HCT116 (cell line): ENCODE measurements around the gene INSIG2. TPM values are rescaled to one million over a fixed set of nuclear protein-coding genes. Genes with fewer than 3 reads are reported as not detected.

Source experiments
- ATAC-seq: fragments of 200-7000 bp; cut with Tn5 transposase; 2 replicates; pipeline ENCODE4 v1.9.1; 2020; ENCODE audit warnings: mild to moderate bottlenecking, moderate library complexity
- BruUV-seq: library from RNA; stranded (reverse); fragments of 400-500 nt; replicated peaks from 2 replicates; lab custom pipeline; 2021; lab: Mats Ljungman, UMichigan
- CTCF ChIA-PET: fragments of 300-600 bp; sonication (Branson Sonifier 250); formaldehyde crosslinking; loops from one replicate; lab custom pipeline; 2021; ENCODE audit warnings: antibody characterized with exemption; lab: Charles Lee
- POLR2A ChIA-PET: fragments of 300-600, 350-600 bp; sonication (Branson Sonifier 250); formaldehyde crosslinking; loops from one replicate; lab custom pipeline; 2021; ENCODE audit warnings: antibody characterized with exemption; lab: Charles Lee
- RAD21 ChIA-PET, 2 experiments: fragments of 300-600 bp; sonication (Branson Sonifier 250); formaldehyde crosslinking; loops; one replicate each; lab custom pipeline; 2023; ENCODE audit warnings: low total read pairs in 2 of 2; ENCODE audit not compliant: uncharacterized antibody in 2 of 2, unreplicated experiment in 2 of 2, low non-redundant PET in 1 of 2; lab: Charles Lee
- DNase-seq: peaks from one replicate; pipeline ENCODE4 v3.0.0-alpha.2; 2010; ENCODE audit warnings: low read depth, low spot score
- H2AFZ ChIP-seq: fragments of 200-600 bp; shearing (Covaris generic), sonication (generic); 2 replicates; pipeline ENCODE4 v1.6.1; 2017; ENCODE audit warnings: low read depth, mixed run types, mixed read lengths, antibody characterized with exemption, low read length; ENCODE audit not compliant: poor library complexity, severe bottlenecking
- H3K27ac ChIP-seq: 2 replicates; pipeline ENCODE4 v1.5.1; 2012; ENCODE audit warnings: low read depth, low read length
- H3K27me3 ChIP-seq: fragments of 200-600 bp; sonication (generic); 2 replicates; pipeline ENCODE4 v1.6.1; 2016; ENCODE audit warnings: mixed run types, low read length, mixed read lengths; ENCODE audit not compliant: insufficient read depth
- H3K36me3 ChIP-seq, 2 experiments: fragments of 200-500 bp in 1 of 2; fragments of 200-600 bp in 1 of 2; sonication (Bioruptor generic) in 1 of 2; sonication (generic) in 1 of 2; 2 replicates each; pipeline versions ENCODE4 v1.5.1 to v1.6.1; 2014 to 2016; ENCODE audit warnings: low read length in 2 of 2, inconsistent platforms in 1 of 2, mixed read lengths in 1 of 2, mixed run types in 1 of 2; ENCODE audit not compliant: insufficient read depth in 2 of 2, control insufficient read depth in 1 of 2
- H3K4me1 ChIP-seq, 2 experiments: fragments of 200-600 bp in 1 of 2; sonication (generic) in 1 of 2; 2 replicates each; pipeline versions ENCODE4 v1.5.1 to v1.6.1; 2012 to 2017; ENCODE audit warnings: low read length in 2 of 2, inconsistent platforms in 1 of 2, mild to moderate bottlenecking in 1 of 2, mixed read lengths in 1 of 2, mixed run types in 1 of 2, moderate library complexity in 1 of 2; ENCODE audit not compliant: insufficient read depth in 2 of 2, control insufficient read depth in 1 of 2
- H3K4me2 ChIP-seq: fragments of 200-600 bp; sonication (generic); 2 replicates; pipeline ENCODE4 v1.6.1; 2017; ENCODE audit warnings: mixed run types, low read length, mixed read lengths
- H3K4me3 ChIP-seq, 2 experiments: fragments of 200-600 bp in 1 of 2; sonication (generic) in 1 of 2; replicated peaks in 1 of 2; 2 replicates each; pipeline ENCODE4 v1.5.1; 2011 to 2016; ENCODE audit warnings: low read length in 2 of 2, control low read depth in 1 of 2, low read depth in 1 of 2, mild to moderate bottlenecking in 1 of 2, mixed read lengths in 1 of 2, mixed run types in 1 of 2
- H3K79me2 ChIP-seq: fragments of 200-600 bp; sonication (generic); 2 replicates; pipeline ENCODE4 v1.6.1; 2017; ENCODE audit warnings: mild to moderate bottlenecking, mixed run types, low read length, moderate library complexity, mixed read lengths; ENCODE audit not compliant: insufficient read depth
- H3K9ac ChIP-seq: fragments of 200-600 bp; sonication (generic); 2 replicates; pipeline ENCODE4 v1.6.1; 2016; ENCODE audit warnings: low read length, mixed read lengths
- H3K9me2 ChIP-seq: fragments of 200-600 bp; sonication (generic), shearing (Covaris generic); 2 replicates; pipeline ENCODE4 v1.6.1; 2017; ENCODE audit warnings: mixed run types, mild to moderate bottlenecking, moderate library complexity; ENCODE audit not compliant: insufficient read depth
- H3K9me3 ChIP-seq, 2 experiments: fragments of 200-500 bp in 1 of 2; fragments of 200-600 bp in 1 of 2; sonication (Bioruptor generic) in 1 of 2; sonication (generic) in 1 of 2; 2 replicates each; pipeline ENCODE4 v1.6.1; 2014 to 2017; ENCODE audit warnings: low read length in 2 of 2, mixed read lengths in 2 of 2, inconsistent platforms in 1 of 2, low read depth in 1 of 2, mild to moderate bottlenecking in 1 of 2, mixed run types in 1 of 2, moderate library complexity in 1 of 2; ENCODE audit not compliant: control insufficient read depth in 1 of 2, insufficient read depth in 1 of 2
- H4K20me1 ChIP-seq: fragments of 200-600 bp; sonication (generic), shearing (Covaris generic); 2 replicates; pipeline ENCODE4 v1.6.1; 2017; ENCODE audit warnings: mixed run types, mild to moderate bottlenecking, moderate library complexity; ENCODE audit not compliant: insufficient read depth
- CBX3 ChIP-seq: IDR thresholded peaks from 2 replicates; pipeline ENCODE4 v1.6.1; 2012; ENCODE audit warnings: low read depth
- ELF1 ChIP-seq: IDR thresholded peaks from 2 replicates; pipeline ENCODE4 v1.6.1; 2012; ENCODE audit warnings: low read depth, borderline replicate concordance
- EZH2 ChIP-seq: fragments of 200-600 bp; sonication (generic); IDR thresholded peaks from 2 replicates; pipeline ENCODE4 v1.6.1; 2017; ENCODE audit warnings: antibody characterized with exemption, mixed run types
- EZH2phosphoT487 ChIP-seq: fragments of 200-600 bp; IDR thresholded peaks from 2 replicates; pipeline ENCODE4 v1.6.1; 2018; ENCODE audit warnings: antibody characterized with exemption, borderline replicate concordance
- FOSL1 ChIP-seq: IDR thresholded peaks from 2 replicates; pipeline ENCODE4 v1.6.1; 2012; ENCODE audit warnings: low read depth
- JUND ChIP-seq: IDR thresholded peaks from 2 replicates; pipeline ENCODE4 v1.6.1; 2012
- POLR2AphosphoS5 ChIP-seq: IDR thresholded peaks from 2 replicates; pipeline ENCODE4 v1.6.1; 2011; ENCODE audit warnings: mild to moderate bottlenecking, low read depth, low read length, moderate library complexity
- SP1 ChIP-seq: IDR thresholded peaks from 2 replicates; pipeline ENCODE4 v1.6.1; 2012; ENCODE audit warnings: low read depth
- ZNF274 ChIP-seq: fragments of 200-500 bp; sonication (Bioruptor generic); IDR thresholded peaks from 2 replicates; pipeline ENCODE4 v1.6.1; 2014; ENCODE audit warnings: mild to moderate bottlenecking, low read depth, low read length, inconsistent platforms
- intact Hi-C: fragments of 100-400 bp; cut with micrococcal nuclease; formaldehyde crosslinking; loops from 2 replicates; pipeline ENCODE4 v1.10.0; 2022
- total RNA-seq: library from RNA; stranded (reverse); gene quantifications from one replicate; pipeline ENCODE4 v1.2.1, GENCODE V29; 2021; ENCODE audit not compliant: unreplicated experiment
- TF ChIP-seq, protein P1 (sequence below): IDR thresholded peaks from 2 replicates; pipeline ENCODE4 v1.6.1; 2012

INSIG2 gene
- total RNA-seq, 1 experiment from 2014 or later, result 21.8 TPM

DNA sequence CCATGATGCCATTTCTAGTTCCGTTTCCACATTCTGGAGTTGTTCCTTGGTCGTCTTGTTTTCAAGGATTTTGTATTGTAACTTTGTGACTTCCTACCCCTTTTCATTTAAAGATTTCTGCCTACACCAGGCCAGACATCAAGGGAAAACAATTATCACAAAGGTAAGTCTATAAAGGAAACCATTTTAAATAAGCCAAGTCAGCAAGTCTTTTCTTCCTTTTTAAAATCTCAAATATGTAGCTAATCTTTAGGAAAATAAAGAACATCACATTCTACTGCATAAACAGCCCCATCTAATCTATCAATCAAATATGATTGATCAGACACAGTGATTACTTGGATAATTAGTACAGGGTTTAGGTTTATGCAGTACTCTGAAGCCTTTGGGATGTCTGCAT is 35.8 kb upstream of the INSIG2 start (continued):
- TF ChIP-seq EZH2phosphoT487, result no peak
- no peak for TF ChIP-seq JUND
- TF ChIP-seq, protein P1, sequence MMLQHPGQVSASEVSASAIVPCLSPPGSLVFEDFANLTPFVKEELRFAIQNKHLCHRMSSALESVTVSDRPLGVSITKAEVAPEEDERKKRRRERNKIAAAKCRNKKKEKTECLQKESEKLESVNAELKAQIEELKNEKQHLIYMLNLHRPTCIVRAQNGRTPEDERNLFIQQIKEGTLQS, result no peak
- no peak for TF ChIP-seq ZNF274
- no peak for TF ChIP-seq SP1
- TF ChIP-seq FOSL1, result no peak

DNA sequence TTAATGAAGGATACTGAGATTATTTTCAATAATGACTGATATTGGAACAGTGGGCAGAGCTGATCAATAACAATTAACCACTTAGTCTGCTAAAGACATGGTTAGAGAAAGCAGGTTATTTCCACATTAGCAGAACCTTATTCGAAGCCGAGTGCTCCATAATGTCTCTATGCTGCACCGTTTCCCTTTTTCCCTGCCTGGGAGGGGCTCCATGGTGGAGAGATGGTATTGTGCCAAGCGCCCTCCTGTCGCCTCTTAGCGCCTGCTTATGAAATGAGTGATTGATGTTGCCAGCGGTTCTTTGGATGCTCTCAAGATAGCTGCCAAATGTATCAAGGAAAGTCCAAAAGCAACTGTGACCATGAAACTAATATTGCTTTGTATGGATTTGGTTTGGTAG is 34.6 kb upstream of the INSIG2 start:
- H2AFZ ChIP-seq, result no peak overlapping the region
- H3K4me3 ChIP-seq, result no peak overlapping the region
- ATAC-seq, result no peak
- no peak overlapping the region for H3K27ac ChIP-seq
- BruUV-seq, result no TSS peak
- ChIA-PET POLR2A (no interaction called here), CTCF (no interaction called here), RAD21 (no interaction called here)
- H4K20me1 ChIP-seq, result no peaks in the 10 kb centered on the region
- H3K9me2 ChIP-seq, result no peaks in the 10 kb centered on the region
- H3K9me3 ChIP-seq, result no peaks in the 10 kb centered on the region
- no peak overlapping the region for H3K4me2 ChIP-seq
- no peak for DNase-seq
- no peaks in the 10 kb centered on the region for H3K79me2 ChIP-seq
- intact Hi-C loops, result no loop called here
- TF ChIP-seq EZH2 (no peak), ZNF274 (no peak), POLR2AphosphoS5 (no peak), CBX3 (no peak), ELF1 (no peak), SP1 (no peak)
- TF ChIP-seq, protein P1, result no peak
- no peaks in the 10 kb centered on the region for H3K36me3 ChIP-seq
- H3K27me3 ChIP-seq, result no peaks in the 10 kb centered on the region
- peaks cover 0 to 6% of the 10 kb centered on the region in 2 experiments; a peak in 1 of 4 replicates for H3K4me1 ChIP-seq
- H3K9ac ChIP-seq, result no peak overlapping the region
